HG02798 (cell line): ENCODE results near the gene CYP4F2.
"Not testable (repeated sequence)": the region's sequence is repeated elsewhere in the genome, so short reads cannot be mapped to it uniquely, and the experiment has no call there.

Experiments
- ATAC-seq: cut with Tn5 transposase; IDR thresholded peaks from one replicate; pipeline ENCODE4 v1.9.1; 2021; ENCODE audit warnings: mild to moderate bottlenecking; ENCODE audit not compliant: unreplicated experiment, poor library complexity

Gene CYP4F2

GRCh38 chr19:15862444-15862843 is 35.4 kb downstream of the CYP4F2 start:
- ATAC-seq, result no peak

GRCh38 chr19:15860522-15860921 is 37.4 kb downstream of the CYP4F2 start:
- no peak for ATAC-seq

- ATAC-seq, result no peak
These were observed 38.7 kb downstream of the CYP4F2 start for GRCh38 chr19:15859187-15859586.

- no peak for ATAC-seq
These were observed 47.5 kb downstream of the CYP4F2 start for GRCh38 chr19:15850385-15850784.

GRCh38 chr19:15846923-15847322 is 51.0 kb downstream of the CYP4F2 start:
- no peak for ATAC-seq

GRCh38 chr19:15843894-15844222 is 54.0 kb downstream of the CYP4F2 start:
- ATAC-seq, result not testable (repeated sequence)

GRCh38 chr19:15843203-15843893 is 54.5 kb downstream of the CYP4F2 start:
- no peak for ATAC-seq

GRCh38 chr19:15841875-15842569 is 55.9 kb downstream of the CYP4F2 start:
- no peak for ATAC-seq

- no peak for ATAC-seq
These were observed 57.0 kb downstream of the CYP4F2 start for GRCh38 chr19:15840833-15841232.

GRCh38 chr19:15839888-15840287 is 58.0 kb downstream of the CYP4F2 start:
- ATAC-seq, result not testable (repeated sequence)

GRCh38 chr19:15838351-15838750 is 59.5 kb downstream of the CYP4F2 start:
- ATAC-seq, result no peak

GRCh38 chr19:15837221-15837731 is 60.6 kb downstream of the CYP4F2 start:
- ATAC-seq, result no peak

- peak; percentile 97 for ATAC-seq
These were observed 61.3 kb downstream of the CYP4F2 start for GRCh38 chr19:15836330-15837220.

GRCh38 chr19:15835565-15836329 is 62.1 kb downstream of the CYP4F2 start:
- ATAC-seq, result not testable (repeated sequence)

- not testable (repeated sequence) for ATAC-seq
These were observed 63.6 kb downstream of the CYP4F2 start for GRCh38 chr19:15834232-15834631.

- no peak for ATAC-seq
These were observed 66.2 kb downstream of the CYP4F2 start for GRCh38 chr19:15831626-15832025.

GRCh38 chr19:15829786-15830185 is 68.1 kb downstream of the CYP4F2 start:
- no peak for ATAC-seq

- no peak for ATAC-seq
These were observed 68.6 kb downstream of the CYP4F2 start for GRCh38 chr19:15829306-15829698.

- ATAC-seq, result not testable (repeated sequence)
These were observed 69.1 kb downstream of the CYP4F2 start for GRCh38 chr19:15828611-15829305.
